Colonic mucosa (tissue), 4 donors: Measurements from ENCODE around the gene FUBP1. TPM values are rescaled to one million over a fixed set of nuclear protein-coding genes. Genes with fewer than 3 reads are reported as not detected.

ENCODE experiments used
- DNase-seq: peaks from one replicate; pipeline ENCODE4 v3.0.0-alpha.2; 2020
- H3K27ac ChIP-seq: fragments of 200-600 bp; one replicate; pipeline ENCODE4 v1.8.0; 2021
- H3K27me3 ChIP-seq: fragments of 200-600 bp; one replicate; pipeline ENCODE4 v1.8.0; 2021
- H3K36me3 ChIP-seq: fragments of 200-600 bp; one replicate; pipeline ENCODE4 v1.8.0; 2021
- H3K4me1 ChIP-seq: fragments of 200-600 bp; one replicate; pipeline ENCODE4 v1.8.0; 2021; ENCODE audit warnings: mild to moderate bottlenecking
- H3K4me3 ChIP-seq: fragments of 200-600 bp; one replicate; pipeline ENCODE4 v1.8.0; 2021
- H3K9ac ChIP-seq, 2 donors: one replicate each; pipeline ENCODE4 v1.7.0; 2013; ENCODE audit warnings: control low read depth in 2 of 2, low read depth in 2 of 2, low read length in 2 of 2
- H3K9me3 ChIP-seq: fragments of 200-600 bp; one replicate; pipeline ENCODE4 v1.8.0; 2021
- CTCF ChIP-seq: fragments of 200-600 bp; IDR thresholded peaks from one replicate; pipeline ENCODE4 v1.8.0; 2022; ENCODE audit warnings: antibody characterized with exemption, mild to moderate bottlenecking
- intact Hi-C: fragments of 100-400 bp; cut with DNase I; formaldehyde crosslinking; loops from one replicate; pipeline ENCODE4 v1.14.1; 2022
- total RNA-seq, 2 donors: library from RNA; stranded (reverse); fragmentation: NEBNext Ultra II Directional in 1 of 2; extraction: Animal tissue kit (Norgen Biotek cat#: 25700) in 1 of 2; gene quantifications; one replicate each; pipeline ENCODE4 v1.2.1, GENCODE V29; 2021
- donor health status: healthy.
- donor health status: DM: no; HTN: no; CAD: no.
- donor health status: DM: no; HTN: no; CAD: no.

Gene FUBP1
- total RNA-seq, 2 donors from 2014 or later: 81.1 to 118 TPM

GRCh38 chr1:78009276-78009675 lies 30.4 kb upstream of the FUBP1 start:
- Histone ChIP-seq H3K9me3 (no peaks in the 10 kb centered on the region), H3K4me3 (no peak overlapping the region), H3K36me3 (no peaks in the 10 kb centered on the region), H3K9ac (no peak overlapping the region), H3K4me1 (no peaks in the 10 kb centered on the region), H3K27ac (no peak overlapping the region), H3K27me3 (no peaks in the 10 kb centered on the region)
- no peak for TF ChIP-seq CTCF
- no peak for DNase-seq
- intact Hi-C loops: no loop called here

- Histone ChIP-seq H3K27me3 (no peaks in the 10 kb centered on the region), H3K9me3 (no peaks in the 10 kb centered on the region), H3K27ac (no peak overlapping the region), H3K4me3 (no peak overlapping the region), H3K9ac (no peak overlapping the region), H3K36me3 (no peaks in the 10 kb centered on the region), H3K4me1 (no peaks in the 10 kb centered on the region)
- intact Hi-C loops: no loop called here
- TF ChIP-seq CTCF: no peak
- no peak for DNase-seq
Observed at GRCh38 chr1:78007677-78008341, 28.9 kb upstream of the FUBP1 start.

GRCh38 chr1:78006521-78006920 lies 27.6 kb upstream of the FUBP1 start:
- Histone ChIP-seq H3K36me3 (no peaks in the 10 kb centered on the region), H3K27me3 (no peaks in the 10 kb centered on the region), H3K4me1 (no peaks in the 10 kb centered on the region), H3K4me3 (peak overlapping the region; percentile 40), H3K27ac (peak overlapping the region; percentile 88), H3K9me3 (no peaks in the 10 kb centered on the region), H3K9ac (no peak overlapping the region)
- intact Hi-C loops: no loop called here
- DNase-seq: no peak
- TF ChIP-seq CTCF: no peak

- intact Hi-C loops: no loop called here
- peak; percentile 54 for DNase-seq
- H3K9ac ChIP-seq: peak overlapping the region in 1 of 2 donors; percentile 91
Observed at GRCh38 chr1:78005755-78006154, 26.9 kb upstream of the FUBP1 start.

GRCh38 chr1:78005448-78005722 lies 26.5 kb upstream of the FUBP1 start:
- Histone ChIP-seq H3K27ac (peak overlapping the region; percentile 88), H3K4me1 (no peaks in the 10 kb centered on the region), H3K36me3 (no peaks in the 10 kb centered on the region), H3K4me3 (peak overlapping the region; percentile 40), H3K9me3 (no peaks in the 10 kb centered on the region), H3K9ac (peak overlapping the region in 1 of 2 donors; percentile 91), H3K27me3 (no peaks in the 10 kb centered on the region)
- DNase-seq: no peak
- no peak for TF ChIP-seq CTCF
- intact Hi-C loops: no loop called here

More at GRCh38 chr1:78005755-78006154, 26.9 kb upstream of the FUBP1 start:
- peak overlapping the region; percentile 88 for H3K27ac ChIP-seq
- TF ChIP-seq CTCF: no peak
- H3K36me3 ChIP-seq: no peaks in the 10 kb centered on the region
- H3K4me1 ChIP-seq: no peaks in the 10 kb centered on the region
- no peaks in the 10 kb centered on the region for H3K27me3 ChIP-seq
- H3K4me3 ChIP-seq: peak overlapping the region; percentile 40
- H3K9me3 ChIP-seq: no peaks in the 10 kb centered on the region
